ENCODE measurements around the gene LRP6. TPM values are rescaled to one million over a fixed set of nuclear protein-coding genes. Genes with fewer than 3 reads are reported as not detected.

The LRP6 gene
- total RNA-seq, 1 experiment from 2014 or later: 62.4 TPM

DNA sequence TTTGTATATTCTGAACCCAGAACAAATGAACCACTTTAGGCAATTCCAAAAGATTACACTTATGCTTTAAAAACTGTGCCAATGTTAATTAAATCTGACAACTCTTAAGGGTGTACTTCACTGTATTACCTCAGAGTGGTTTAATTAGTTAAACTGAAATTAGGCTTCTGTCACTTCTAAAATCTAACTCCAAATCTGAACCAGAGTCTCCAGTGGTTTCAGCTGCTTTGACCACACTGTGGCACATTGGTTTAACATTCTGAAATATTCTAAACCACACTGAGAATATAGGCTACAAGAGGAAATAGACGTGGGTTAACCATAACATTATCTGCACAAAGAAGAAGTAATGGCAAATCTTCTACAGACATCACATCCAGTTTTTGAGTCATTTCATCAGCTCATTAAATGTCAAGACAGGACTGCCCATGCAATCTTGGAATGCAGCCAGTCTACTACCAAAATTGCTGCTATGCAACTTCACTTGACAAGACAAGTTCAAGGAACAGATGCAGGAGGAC lies 94.8 kb downstream of the LRP6 start:
- Histone ChIP-seq H3K79me1 (ENCODE audit: insufficient read depth, low read depth, low read length, poor library complexity, severe bottlenecking) (no peaks in the 10 kb centered on the region), H3K9me3 (ENCODE audit: control insufficient read depth, low read depth, low read length) (no peaks in the 10 kb centered on the region), H3K4ac (ENCODE audit: low read depth, low read length) (no peak overlapping the region), H4K91ac (ENCODE audit: insufficient read length, low read depth, low read length) (no peak overlapping the region), H2BK20ac (ENCODE audit: low read depth, low read length, poor library complexity, severe bottlenecking) (no peak overlapping the region), H3K4me1 (ENCODE audit: insufficient read depth, low read length) (no peaks in the 10 kb centered on the region), H3K4me2 (ENCODE audit: insufficient read depth, insufficient read length, low read length) (no peak overlapping the region), H4K20me1 (ENCODE audit: control insufficient read depth, insufficient read depth, insufficient read length) (no peaks in the 10 kb centered on the region), H3K9ac (ENCODE audit: extremely low read depth, insufficient read length, low read length) (no peak overlapping the region), H2AK5ac (ENCODE audit: insufficient read length, low read length) (no peak overlapping the region), H2BK5ac (ENCODE audit: insufficient read length, low read length) (no peak overlapping the region), H3K18ac (ENCODE audit: insufficient read length, low read depth, low read length) (no peak overlapping the region), H3K14ac (ENCODE audit: insufficient read depth, low read length) (no peak overlapping the region), H3K23ac (ENCODE audit: insufficient read length, low read depth, low read length) (no peak overlapping the region), H3T11ph (ENCODE audit: low read length) (no peak overlapping the region), H3K27ac (ENCODE audit: insufficient read length, low read depth, low read length) (no peak overlapping the region), H4K5ac (ENCODE audit: insufficient read length, low read depth, low read length) (no peak overlapping the region), H3K27me3 (ENCODE audit: insufficient read depth, low read length) (no peaks in the 10 kb centered on the region), H2BK120ac (ENCODE audit: low read depth, low read length, poor library complexity, severe bottlenecking) (no peak overlapping the region), H2AFZ (ENCODE audit: low read length) (no peak overlapping the region), H4K8ac (replicated peaks; ENCODE audit: insufficient read length, low read depth, low read length) (no peak overlapping the region), H2BK12ac (ENCODE audit: insufficient read length, low read depth, low read length) (no peak overlapping the region), H2BK15ac (ENCODE audit: low read depth, low read length) (no peak overlapping the region), H3K23me2 (ENCODE audit: insufficient read length, low read depth, low read length, poor library complexity, severe bottlenecking) (no peaks in the 10 kb centered on the region), H3K56ac (ENCODE audit: insufficient read length, low read depth, low read length) (no peak overlapping the region), H3K79me2 (ENCODE audit: insufficient read depth, low read length) (no peaks in the 10 kb centered on the region)
- no peak for DNase-seq
- no CpG with 5 or more reads among the region's 1 CpG for whole genome bisulfite sequencing (ENCODE audit: extremely low coverage, insufficient read length, low lambda C conversion rate)
- H3K27me3 Mint-ChIP-seq (ENCODE audit: low read depth): no peaks in the 10 kb centered on the region
- H3K27ac Mint-ChIP-seq: no peak overlapping the region
- H3K36me3 Mint-ChIP-seq (ENCODE audit: insufficient read depth in 1 of 3, low read depth in 3 of 3): peaks cover 0 to 7% (median 4%) of the 10 kb centered on the region in 3 experiments; a peak in 2 of 7 replicates
- H3K9me3 Mint-ChIP-seq: no peaks in the 10 kb centered on the region
- H3K4me3 Mint-ChIP-seq: no peak overlapping the region
- H3K4me1 Mint-ChIP-seq: peaks cover 0 to 3% of the 10 kb centered on the region in 2 experiments; a peak in 1 of 4 replicates
- TF ChIP-seq, protein P1, sequence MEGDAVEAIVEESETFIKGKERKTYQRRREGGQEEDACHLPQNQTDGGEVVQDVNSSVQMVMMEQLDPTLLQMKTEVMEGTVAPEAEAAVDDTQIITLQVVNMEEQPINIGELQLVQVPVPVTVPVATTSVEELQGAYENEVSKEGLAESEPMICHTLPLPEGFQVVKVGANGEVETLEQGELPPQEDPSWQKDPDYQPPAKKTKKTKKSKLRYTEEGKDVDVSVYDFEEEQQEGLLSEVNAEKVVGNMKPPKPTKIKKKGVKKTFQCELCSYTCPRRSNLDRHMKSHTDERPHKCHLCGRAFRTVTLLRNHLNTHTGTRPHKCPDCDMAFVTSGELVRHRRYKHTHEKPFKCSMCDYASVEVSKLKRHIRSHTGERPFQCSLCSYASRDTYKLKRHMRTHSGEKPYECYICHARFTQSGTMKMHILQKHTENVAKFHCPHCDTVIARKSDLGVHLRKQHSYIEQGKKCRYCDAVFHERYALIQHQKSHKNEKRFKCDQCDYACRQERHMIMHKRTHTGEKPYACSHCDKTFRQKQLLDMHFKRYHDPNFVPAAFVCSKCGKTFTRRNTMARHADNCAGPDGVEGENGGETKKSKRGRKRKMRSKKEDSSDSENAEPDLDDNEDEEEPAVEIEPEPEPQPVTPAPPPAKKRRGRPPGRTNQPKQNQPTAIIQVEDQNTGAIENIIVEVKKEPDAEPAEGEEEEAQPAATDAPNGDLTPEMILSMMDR (conservative IDR thresholded peaks at IDR 0.05): no peak
